Loucy (cell line): ENCODE measurements around the gene ATP8A1.
"Not testable (repeated sequence)": the region's sequence is repeated elsewhere in the genome, so short reads cannot be mapped to it uniquely, and the experiment has no call there.

Source experiments
- CTCF ChIP-seq: fragments of 200-600 bp; sonication (generic); conservative IDR thresholded peaks from 2 replicates; pipeline ENCODE4 v1.5.1; 2014; ENCODE audit warnings: mild to moderate bottlenecking, antibody characterized with exemption, low read length
- EZH2phosphoT487 ChIP-seq: fragments of 200-600 bp; IDR thresholded peaks from 2 replicates; pipeline ENCODE4 v1.6.1; 2018; ENCODE audit warnings: antibody characterized with exemption, mild to moderate bottlenecking, moderate library complexity, borderline replicate concordance

GRCh38 chr4:42486156-42486555 lies 170.7 kb downstream of the ATP8A1 start:
- TF ChIP-seq CTCF, EZH2phosphoT487: not testable (repeated sequence)
